ENCODE measurements around the gene XYLT2. TPM values are rescaled to one million over a fixed set of nuclear protein-coding genes. Genes with fewer than 3 reads are reported as not detected.

The XYLT2 gene
- total and polyA plus RNA-seq, 10 of the 15 experiments (the other 5 are each of a cell fraction or from before 2014, with no cell fraction given), result 0.82 to 20.6 (median 13.0) TPM

DNA sequence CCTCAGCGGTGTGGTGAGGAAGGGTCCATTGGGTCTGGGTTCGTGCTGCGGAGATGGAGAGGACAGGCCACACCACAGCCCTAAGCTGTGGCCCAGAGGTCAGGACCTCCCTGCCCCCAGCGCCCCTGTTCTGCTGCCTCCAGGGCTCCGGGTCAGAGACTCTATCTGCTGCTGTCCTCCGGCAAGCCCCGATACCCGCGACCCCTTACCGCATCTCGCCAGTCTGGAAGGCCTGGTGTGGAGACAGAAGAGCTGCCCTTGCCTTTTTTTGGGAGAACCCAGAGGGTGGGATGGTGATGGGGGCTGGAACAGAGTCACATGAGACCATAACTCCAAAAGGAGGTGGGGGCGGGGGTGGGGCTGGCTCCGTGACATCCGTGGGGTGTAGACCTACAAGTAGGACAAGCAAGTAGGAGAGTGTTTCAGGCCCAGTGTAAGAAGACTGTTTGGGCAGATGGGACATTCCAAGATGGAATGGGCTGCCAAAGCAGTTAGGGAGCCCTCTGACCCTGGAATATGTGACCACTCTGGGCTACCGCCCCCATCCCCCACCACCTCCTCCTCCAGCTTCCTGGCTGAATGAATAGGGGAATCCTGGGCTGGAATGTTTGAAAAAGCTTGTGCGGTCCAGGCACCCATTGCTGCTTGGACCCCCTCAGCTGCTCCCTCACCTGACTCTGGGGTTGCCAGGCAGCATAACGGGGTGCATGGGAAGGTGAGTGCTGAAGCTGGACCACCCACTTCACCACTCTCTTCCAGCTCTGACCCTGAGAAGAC lies 1.4 kb downstream of the XYLT2 start (continued):
- TF ChIP-seq, protein P1, sequence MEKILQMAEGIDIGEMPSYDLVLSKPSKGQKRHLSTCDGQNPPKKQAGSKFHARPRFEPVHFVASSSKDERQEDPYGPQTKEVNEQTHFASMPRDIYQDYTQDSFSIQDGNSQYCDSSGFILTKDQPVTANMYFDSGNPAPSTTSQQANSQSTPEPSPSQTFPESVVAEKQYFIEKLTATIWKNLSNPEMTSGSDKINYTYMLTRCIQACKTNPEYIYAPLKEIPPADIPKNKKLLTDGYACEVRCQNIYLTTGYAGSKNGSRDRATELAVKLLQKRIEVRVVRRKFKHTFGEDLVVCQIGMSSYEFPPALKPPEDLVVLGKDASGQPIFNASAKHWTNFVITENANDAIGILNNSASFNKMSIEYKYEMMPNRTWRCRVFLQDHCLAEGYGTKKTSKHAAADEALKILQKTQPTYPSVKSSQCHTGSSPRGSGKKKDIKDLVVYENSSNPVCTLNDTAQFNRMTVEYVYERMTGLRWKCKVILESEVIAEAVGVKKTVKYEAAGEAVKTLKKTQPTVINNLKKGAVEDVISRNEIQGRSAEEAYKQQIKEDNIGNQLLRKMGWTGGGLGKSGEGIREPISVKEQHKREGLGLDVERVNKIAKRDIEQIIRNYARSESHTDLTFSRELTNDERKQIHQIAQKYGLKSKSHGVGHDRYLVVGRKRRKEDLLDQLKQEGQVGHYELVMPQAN (conservative IDR thresholded peaks at IDR 0.05), result no peak
- TF ChIP-seq BACH1 (IDR thresholded peaks at IDR 0.05; ENCODE audit: borderline replicate concordance), result no peak
- TF ChIP-seq, protein P2, sequence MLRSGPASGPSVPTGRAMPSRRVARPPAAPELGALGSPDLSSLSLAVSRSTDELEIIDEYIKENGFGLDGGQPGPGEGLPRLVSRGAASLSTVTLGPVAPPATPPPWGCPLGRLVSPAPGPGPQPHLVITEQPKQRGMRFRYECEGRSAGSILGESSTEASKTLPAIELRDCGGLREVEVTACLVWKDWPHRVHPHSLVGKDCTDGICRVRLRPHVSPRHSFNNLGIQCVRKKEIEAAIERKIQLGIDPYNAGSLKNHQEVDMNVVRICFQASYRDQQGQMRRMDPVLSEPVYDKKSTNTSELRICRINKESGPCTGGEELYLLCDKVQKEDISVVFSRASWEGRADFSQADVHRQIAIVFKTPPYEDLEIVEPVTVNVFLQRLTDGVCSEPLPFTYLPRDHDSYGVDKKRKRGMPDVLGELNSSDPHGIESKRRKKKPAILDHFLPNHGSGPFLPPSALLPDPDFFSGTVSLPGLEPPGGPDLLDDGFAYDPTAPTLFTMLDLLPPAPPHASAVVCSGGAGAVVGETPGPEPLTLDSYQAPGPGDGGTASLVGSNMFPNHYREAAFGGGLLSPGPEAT (IDR thresholded peaks at IDR 0.05; ENCODE audit: low read depth), result no peak
- peak; percentile 31; the same call in 1 of the 2 replicates for TF ChIP-seq MTA3 (IDR thresholded peaks at IDR 0.05; ENCODE audit: borderline replicate concordance, low read length)
- TF ChIP-seq, protein P3, sequence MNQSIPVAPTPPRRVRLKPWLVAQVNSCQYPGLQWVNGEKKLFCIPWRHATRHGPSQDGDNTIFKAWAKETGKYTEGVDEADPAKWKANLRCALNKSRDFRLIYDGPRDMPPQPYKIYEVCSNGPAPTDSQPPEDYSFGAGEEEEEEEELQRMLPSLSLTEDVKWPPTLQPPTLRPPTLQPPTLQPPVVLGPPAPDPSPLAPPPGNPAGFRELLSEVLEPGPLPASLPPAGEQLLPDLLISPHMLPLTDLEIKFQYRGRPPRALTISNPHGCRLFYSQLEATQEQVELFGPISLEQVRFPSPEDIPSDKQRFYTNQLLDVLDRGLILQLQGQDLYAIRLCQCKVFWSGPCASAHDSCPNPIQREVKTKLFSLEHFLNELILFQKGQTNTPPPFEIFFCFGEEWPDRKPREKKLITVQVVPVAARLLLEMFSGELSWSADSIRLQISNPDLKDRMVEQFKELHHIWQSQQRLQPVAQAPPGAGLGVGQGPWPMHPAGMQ (IDR thresholded peaks at IDR 0.05; ENCODE audit: borderline replicate concordance), result no peak
- TF ChIP-seq, protein P4, sequence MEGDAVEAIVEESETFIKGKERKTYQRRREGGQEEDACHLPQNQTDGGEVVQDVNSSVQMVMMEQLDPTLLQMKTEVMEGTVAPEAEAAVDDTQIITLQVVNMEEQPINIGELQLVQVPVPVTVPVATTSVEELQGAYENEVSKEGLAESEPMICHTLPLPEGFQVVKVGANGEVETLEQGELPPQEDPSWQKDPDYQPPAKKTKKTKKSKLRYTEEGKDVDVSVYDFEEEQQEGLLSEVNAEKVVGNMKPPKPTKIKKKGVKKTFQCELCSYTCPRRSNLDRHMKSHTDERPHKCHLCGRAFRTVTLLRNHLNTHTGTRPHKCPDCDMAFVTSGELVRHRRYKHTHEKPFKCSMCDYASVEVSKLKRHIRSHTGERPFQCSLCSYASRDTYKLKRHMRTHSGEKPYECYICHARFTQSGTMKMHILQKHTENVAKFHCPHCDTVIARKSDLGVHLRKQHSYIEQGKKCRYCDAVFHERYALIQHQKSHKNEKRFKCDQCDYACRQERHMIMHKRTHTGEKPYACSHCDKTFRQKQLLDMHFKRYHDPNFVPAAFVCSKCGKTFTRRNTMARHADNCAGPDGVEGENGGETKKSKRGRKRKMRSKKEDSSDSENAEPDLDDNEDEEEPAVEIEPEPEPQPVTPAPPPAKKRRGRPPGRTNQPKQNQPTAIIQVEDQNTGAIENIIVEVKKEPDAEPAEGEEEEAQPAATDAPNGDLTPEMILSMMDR (IDR thresholded peaks at IDR 0.05 in 2 of 3, conservative IDR thresholded peaks at IDR 0.05 in 1 of 3; ENCODE audit: control insufficient read depth in 2 of 3, extremely low read depth in 1 of 3, insufficient read depth in 1 of 3, low read depth in 3 of 3, low read length in 3 of 3), result no peak
- no peak for TF ChIP-seq ZNF274 (IDR thresholded peaks at IDR 0.05; ENCODE audit: insufficient read depth, insufficient read length)
- TF ChIP-seq NR2F1 (conservative IDR thresholded peaks at IDR 0.05), result peak; percentile 70; the same call in 1 of the 2 replicates

Data from GM12878 (cell line).